GM12892 (cell line): Measurements from ENCODE around the gene PAN3.

Experiments used
- POLR2A ChIP-seq: IDR thresholded peaks from 2 replicates; pipeline ENCODE4 v1.6.1; 2011; ENCODE audit warnings: low read depth, low read length, control low read depth
- POLR2AphosphoS5 ChIP-seq: IDR thresholded peaks from 2 replicates; pipeline ENCODE4 v1.6.1; 2011; ENCODE audit warnings: low read depth, low read length, control low read depth

DNA sequence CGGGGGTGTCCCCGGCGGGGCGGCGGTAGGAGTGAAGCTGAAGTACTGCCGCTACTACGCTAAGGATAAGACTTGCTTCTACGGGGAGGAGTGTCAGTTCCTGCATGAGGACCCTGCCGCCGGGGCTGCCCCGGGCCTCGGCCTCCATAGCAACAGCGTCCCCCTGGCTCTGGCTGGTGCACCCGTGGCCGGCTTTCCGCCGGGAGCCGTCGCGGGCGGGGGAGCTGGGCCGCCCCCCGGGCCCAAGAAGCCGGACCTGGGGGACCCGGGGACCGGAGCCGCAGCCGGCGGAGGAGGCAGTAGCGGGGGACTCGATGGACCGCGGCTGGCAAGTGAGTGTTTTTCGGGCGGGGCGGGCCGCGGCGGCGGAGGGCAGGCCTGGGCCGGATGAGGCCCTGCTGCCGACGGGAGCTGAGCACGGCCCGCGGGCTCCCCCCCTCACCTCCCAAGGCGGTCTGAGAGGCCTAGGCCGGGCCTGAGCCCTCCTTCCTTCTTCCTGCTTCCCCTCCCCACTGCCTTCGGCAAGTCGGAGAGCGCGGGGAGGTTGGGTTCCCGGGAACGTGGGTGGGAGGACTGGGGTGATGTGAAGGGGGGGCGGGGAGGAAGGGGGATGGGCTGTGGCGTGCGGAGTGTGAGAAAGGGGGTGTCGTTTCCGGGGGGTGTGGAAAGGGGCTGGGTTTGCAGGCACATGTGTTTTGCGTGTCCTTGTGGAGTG, 568 bp downstream of the PAN3 start:
- TF ChIP-seq POLR2A (peak; percentile 80), POLR2AphosphoS5 (peak; percentile 63)
